GM12872 (cell line): Measurements from ENCODE around the gene SEPTIN2.

ENCODE experiments used
- TF ChIP-seq, protein P1 (sequence below): IDR thresholded peaks from 3 replicates; pipeline ENCODE4 v1.5.1; 2011; ENCODE audit warnings: low read depth, mild to moderate bottlenecking, low read length, moderate library complexity; ENCODE audit not compliant: insufficient read depth

Gene SEPTIN2

DNA sequence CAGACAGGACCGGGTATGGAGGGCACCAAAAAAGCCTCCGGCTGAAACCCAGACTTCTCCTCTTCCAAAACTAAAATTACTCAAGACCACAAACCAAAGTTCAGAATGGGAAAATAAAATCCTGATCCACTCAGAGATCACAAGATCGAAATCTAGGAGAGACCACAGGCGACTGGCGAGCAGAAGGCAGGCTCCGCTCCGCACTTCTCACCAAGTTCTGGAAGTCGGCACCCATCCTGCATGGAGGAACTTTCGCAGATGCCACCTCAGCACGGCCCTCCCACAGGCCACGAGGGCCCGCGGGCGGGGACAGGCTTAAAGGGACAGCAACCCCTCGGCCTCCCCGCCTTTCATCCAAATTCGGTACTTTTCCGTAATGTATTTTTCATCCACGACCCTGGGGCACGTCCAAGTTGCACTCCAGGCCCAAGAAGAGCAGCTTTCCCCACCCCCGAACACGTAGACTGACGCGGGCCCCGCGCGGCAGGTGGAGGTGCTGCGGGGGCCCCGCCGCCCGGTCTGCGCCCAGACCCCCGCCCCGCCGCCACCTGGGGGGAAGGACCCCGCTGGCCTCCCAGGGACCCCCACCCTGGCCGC is 43.9 kb upstream of the SEPTIN2 start:
- TF ChIP-seq, protein P1, sequence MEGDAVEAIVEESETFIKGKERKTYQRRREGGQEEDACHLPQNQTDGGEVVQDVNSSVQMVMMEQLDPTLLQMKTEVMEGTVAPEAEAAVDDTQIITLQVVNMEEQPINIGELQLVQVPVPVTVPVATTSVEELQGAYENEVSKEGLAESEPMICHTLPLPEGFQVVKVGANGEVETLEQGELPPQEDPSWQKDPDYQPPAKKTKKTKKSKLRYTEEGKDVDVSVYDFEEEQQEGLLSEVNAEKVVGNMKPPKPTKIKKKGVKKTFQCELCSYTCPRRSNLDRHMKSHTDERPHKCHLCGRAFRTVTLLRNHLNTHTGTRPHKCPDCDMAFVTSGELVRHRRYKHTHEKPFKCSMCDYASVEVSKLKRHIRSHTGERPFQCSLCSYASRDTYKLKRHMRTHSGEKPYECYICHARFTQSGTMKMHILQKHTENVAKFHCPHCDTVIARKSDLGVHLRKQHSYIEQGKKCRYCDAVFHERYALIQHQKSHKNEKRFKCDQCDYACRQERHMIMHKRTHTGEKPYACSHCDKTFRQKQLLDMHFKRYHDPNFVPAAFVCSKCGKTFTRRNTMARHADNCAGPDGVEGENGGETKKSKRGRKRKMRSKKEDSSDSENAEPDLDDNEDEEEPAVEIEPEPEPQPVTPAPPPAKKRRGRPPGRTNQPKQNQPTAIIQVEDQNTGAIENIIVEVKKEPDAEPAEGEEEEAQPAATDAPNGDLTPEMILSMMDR, result no peak

DNA sequence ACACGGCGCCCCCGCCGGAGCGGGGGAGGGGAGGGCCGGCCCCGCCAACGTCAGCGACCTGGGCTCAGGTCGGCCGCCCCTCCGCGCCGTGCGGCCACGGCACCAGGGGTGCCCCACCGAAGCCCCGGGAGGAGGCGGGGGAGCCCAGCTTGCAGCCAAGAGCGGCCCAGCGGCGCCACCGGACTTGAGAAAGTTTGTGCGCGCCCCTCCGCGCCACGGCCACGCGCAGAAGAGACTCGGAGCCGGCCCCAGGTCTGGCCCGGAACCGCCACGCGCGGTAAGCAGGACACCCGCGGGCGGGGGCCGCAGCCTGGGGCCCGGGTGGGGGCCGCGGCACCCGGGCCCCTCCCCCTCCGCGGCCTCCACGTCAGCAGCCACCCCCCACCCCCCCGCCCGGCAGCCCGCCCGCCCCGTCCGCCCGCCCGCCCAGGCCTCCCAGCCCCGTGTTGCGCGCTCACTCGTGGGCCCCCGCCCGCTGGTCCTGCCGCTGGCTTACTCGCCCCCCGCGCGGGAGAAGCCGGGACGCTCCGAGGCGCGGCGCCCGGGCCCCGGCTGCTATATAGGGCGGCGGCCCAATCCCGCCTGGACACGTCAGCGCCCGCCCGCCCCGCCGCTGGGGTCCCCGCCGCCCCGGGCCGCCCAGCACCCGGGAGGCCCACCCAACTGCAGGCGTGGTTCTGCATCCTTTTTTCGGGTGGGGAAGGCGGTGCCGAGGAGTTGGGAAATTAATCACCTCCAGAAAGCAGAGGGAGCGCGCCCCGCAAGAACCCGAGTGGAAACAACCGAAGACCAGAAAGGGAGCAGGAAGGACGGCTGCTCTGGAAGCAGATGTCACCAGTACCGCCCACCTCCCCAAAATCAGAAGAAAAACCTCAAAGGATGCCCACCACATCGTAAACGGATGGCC is 43.2 kb upstream of the SEPTIN2 start:
- TF ChIP-seq, protein P1, result no peak

- TF ChIP-seq, protein P1, result no peak
Measured at GRCh38 chr2:241273210-241274020, 42.3 kb upstream of the SEPTIN2 start.

DNA sequence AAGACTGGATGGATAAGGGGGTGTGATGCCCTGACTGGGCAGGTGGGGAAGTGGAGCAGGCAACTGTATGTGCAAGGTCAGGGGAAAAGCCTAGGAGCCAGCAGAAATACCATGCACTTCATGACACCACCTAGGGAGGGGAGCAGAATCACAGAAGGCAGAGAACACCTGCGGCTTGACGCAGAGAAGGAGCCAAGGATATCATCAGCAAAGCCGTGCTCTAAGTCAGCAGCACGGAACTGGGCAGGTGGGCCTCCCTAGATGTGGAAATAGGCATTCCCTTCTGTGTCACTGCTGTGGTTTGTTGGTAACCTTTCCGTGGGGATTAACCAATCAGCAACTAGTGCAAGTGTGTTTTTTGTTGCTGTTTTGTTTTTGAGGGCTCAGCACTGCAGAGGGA is 41.6 kb upstream of the SEPTIN2 start:
- TF ChIP-seq, protein P1, result no peak

DNA sequence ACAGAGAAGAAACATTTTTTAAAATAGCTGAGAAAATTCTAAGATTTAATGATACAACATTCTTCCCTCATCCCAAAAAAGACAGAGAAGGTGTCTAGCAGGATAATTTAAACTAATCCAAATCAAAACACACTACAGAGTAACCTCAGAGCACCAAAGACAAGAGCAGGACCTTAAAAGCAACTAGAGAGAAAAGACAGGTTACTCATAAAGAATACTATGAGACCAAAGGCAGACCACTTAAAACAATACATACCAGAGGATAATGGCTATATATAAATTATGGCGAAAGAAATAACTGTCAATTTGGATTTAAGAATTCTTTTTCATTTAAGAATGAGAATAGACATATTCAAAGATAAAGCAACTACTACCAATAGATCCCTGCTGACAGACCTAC is 40.2 kb upstream of the SEPTIN2 start:
- TF ChIP-seq, protein P1, result no peak

- TF ChIP-seq, protein P1, result no peak
Measured at GRCh38 chr2:241275910-241276309, 39.8 kb upstream of the SEPTIN2 start.

DNA sequence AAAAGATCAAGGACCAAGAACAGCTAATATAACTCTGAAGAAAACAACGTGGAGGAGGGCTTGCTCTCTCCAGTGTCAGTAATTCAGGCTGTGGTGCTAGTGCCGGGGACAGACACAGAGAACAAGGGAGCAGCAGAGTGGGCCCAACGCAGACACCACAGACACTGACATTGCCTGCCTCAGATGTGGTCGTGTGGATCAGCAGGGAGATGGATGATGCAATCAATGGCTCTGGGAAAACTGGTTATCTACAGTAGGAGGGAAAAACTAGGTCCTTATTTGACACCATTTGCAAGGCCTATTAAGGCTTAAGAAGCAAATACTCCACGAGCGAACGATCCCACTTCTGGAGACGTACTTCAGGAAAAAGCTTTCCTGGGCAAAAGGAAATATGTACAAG is 36.3 kb upstream of the SEPTIN2 start:
- TF ChIP-seq, protein P1, result no peak
